DMS153 treated with DMSO at 0.1 percent for 48 hours (cell line): ENCODE data around the gene ARPC5L.
"Not testable (repeated sequence)": the region's sequence is repeated elsewhere in the genome, so short reads cannot be mapped to it uniquely, and the experiment has no call there.

ENCODE experiments used
- DNase-seq: peaks from one replicate; lab custom pipeline; 2025; ENCODE audit not compliant: unreplicated experiment; lab: John Stamatoyannopoulos, UW

ARPC5L gene

DNA sequence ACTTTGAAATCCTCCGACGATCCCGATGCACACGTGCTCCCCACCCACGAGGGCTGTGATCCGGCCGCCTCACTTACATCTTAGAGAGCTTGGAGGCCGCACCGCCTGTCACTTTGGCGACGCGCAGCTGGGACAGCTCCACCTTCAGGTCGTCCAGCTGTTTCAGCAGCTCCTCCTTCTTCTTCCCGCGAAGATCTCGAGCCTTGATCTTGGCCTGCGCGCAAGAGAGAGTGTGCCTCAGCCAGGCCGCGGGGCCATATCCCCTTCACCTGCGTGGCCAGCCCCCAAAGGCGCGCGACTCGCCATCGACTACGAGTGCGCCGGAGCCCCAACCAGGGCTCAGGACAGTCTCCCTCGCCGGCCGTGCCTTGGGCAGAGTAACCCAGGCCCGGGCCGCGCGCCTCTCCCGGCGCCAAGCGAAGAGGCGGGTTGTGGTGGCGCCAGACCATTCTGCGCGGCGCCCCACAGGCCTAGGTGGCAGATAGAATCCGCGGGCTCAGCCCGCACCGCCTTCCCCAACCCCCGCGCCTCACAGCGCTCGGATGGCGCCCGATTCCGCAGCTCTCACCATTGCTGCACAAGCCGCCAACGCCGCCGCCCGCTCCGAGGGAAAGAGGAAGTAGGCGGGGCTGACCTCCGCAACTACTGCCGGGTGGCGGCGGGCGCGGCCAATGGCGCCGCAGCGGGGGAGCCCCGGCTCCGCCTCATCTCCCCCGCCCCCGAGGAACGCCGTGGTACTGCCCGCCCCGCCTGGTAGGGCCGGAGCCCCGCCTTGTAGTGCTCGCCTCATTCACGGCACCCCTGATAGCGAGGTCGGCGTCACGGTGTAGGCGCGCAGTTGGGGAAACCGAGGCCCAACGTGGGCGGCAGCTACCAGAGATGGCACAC, at the start of gene ARPC5L, which contains the start of gene RPL35:
ARPC5L (plus strand) TSS at position 789 of the 888 bp plus-strand sequence. CDS start 7,161 bp downstream, outside the sequence.
RPL35 (minus strand) TSS at position 616 of the 888 bp plus-strand sequence; CDS start at position 571, 45 bp downstream.
- DNase-seq: peak; percentile 88

DNA sequence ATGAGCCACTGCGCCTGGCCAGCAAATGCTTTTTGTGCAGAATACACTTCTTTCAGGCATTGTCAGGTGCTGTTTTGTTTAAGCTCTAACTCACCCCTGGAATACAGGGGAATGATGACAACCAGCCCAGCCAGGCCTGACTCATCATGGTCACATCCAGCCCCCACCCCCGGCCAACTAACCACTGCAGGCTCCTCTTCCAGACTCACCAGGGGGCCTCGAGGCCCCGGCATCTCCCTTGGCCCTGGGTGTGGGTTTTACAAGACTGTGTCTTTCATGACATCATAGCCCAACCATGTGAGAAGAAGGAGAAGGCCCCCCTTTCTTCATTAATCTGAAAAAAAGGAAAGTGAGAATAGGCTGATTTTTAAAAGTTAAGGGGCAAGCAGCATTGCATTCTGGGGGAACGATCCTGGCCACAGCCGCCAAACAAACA, 49.5 kb upstream of the ARPC5L start:
- DNase-seq: no peak

DNA sequence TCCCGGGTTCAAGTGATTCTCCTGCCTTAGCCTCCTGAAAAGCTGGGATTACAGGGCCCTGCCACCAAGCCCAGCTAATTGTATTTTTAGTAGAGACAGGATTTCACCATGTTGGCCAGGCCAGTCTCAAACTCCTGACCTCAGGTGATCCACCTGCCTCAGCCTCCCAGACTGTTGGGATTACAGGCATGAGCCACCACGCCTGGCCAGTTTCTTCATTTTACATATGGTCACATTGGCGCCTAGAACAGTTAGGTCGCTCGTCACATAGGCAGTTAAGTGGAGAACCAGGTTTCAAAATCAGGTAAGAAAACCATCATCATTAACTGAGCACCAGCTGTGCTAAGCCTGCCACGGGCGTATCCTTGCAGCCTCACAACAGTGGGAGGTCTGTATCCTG, 48.9 kb upstream of the ARPC5L start:
- DNase-seq: no peak

DNA sequence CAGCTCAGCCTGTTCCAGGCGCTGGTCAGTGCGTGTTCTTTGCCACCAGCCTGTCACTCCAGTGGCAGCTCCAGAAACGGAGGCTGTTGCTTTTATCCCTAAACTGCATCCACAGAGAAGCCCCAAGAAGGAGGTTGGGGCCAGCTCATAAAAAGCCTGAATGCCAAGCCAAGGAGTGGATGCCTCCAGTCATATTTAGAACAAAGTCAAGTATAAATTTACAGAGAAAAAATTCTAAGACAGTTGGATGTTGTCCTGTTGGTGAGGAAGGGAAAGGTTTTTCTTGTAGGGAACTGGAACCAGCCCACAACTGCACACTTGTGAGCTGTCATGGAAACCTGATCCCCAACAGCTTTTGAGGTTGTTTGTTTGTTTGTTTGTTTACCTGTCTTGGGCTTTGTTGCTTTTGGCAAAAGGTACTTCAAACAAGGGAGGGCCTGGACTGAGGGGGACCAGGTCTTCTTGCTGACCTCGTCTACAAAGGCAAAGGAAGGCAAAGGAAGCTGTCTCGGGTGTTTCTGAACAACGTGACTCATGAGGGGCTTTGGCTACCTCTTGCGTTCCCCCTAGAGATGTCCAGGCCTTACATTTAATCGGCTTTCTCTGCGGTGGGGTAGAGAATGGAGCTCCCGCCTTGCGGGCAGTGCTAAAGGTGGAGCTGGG, 48.3 kb upstream of the ARPC5L start:
- DNase-seq: no peak

DNA sequence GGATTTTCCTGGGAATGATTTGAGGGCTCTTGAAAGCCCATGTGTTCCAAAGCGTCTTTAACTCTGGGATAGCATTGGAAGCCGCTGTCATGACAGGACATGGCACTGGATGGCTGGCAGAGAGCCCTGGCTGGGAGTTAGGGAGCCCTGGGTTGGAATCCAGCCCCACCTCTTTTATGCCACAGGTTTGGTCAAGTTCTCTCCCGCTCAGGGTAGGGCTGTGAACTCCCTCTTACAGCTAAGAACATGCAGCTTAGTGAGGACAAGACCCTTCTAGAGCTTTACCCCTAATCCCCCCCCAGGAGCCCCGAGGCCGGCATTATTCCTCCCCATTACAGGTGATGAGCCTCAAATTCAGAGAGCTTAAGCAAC, 47.8 kb upstream of the ARPC5L start:
- no peak for DNase-seq

DNA sequence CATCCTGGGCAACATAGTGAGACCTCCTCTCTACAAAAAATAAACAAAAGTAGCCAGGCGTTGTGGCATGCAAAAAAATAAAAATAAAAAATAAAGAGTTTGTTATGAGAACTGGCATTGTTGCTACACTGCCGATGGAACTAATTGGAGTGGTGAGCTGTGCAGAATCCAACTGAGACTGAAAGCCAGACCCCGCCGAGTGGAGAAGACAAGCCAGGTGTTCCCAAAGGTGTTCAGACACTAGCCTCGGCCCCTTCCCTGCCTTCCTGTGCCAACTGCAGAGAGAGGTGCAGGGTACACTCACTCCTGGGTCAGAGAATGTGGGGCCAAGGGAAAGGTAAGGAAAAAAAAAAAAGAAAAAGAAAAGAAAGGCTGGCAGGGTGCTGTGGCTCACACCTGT, 46.3 kb upstream of the ARPC5L start:
- no peak for DNase-seq

DNA sequence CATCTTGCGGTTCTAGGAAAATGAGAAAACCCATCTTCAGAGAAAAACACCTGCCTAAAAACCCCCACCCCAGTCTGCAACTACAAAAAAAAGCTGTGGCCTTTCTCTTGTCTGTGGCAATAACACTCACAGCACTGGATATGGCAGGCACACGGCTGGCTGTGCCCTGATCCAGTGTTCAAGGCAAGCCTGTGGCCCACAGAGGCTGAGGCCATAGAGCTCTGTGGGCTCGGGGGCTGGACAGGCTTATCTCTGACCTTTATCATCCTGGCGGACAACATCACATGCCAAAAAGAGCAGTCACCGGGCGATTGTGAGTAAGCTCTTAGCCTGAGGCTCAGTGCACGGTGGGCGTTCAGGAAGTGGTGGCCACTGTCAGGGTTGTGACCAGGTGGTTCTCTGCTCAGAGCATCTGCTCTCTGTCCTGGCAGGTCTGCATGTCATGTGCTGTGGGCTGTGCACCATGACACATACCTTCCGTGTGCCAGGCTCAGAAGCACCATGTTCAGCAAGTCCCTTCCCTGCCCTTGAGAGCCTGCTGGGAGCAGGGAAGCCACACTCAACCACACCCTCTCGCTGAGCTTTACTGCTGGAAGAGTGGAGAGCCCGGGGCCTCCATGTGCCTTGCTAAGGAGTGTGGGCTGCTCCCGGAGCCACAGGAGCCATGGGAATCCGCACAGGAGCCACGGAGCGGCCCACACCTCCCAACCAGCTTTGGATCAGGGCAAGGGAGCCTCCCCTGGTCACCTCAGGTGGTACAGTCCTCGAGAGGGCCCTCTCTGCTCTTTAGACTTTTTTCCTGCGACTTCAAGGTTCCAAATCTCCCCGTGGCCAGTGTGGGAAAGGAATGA, 43.3 kb upstream of the ARPC5L start:
- no peak for DNase-seq

DNA sequence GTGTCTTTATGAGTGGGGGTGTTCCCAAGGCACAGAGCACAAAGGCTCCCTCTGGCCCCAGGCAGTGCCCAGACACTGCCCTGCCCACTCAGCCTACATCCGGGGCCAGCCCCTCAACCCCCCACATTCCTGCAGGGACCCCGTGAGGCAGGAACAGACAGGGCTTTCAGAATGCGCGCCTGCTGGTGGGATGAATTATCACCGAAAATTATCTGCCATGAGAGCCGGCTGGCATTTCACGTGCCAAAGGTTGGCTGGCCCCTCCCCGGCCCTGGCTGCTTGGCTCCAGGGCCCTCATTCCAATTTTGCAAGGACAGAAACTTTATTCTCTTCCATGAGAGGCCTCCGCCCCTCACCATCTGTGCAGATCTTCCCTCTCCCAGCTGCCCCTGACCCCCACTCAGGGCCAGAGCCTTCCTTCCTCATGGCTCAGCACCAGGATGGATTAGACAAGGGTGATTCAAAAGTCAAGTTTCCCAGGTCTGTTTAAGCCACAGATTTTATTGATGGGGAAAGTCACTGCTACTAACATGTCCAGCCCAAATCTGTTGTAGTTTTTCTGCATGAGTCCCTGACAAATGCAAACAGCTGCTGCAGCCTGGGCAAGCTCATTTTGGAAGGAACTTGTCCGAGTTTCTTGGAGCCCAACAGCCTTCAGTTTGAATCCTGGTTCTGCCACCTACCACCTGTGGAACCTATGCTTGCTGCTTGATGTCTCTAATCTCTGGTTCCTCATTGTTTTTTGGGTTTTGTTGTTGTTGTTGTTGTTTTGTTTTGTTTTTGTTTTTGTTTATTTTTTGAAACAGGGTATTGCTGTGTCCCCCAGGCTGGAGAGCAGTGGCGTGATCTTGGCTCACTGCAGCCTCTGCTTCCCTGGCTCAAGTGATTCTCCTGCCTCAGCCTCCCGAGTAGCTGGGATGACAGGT, 41.0 kb upstream of the ARPC5L start:
- DNase-seq: no peak

DNA sequence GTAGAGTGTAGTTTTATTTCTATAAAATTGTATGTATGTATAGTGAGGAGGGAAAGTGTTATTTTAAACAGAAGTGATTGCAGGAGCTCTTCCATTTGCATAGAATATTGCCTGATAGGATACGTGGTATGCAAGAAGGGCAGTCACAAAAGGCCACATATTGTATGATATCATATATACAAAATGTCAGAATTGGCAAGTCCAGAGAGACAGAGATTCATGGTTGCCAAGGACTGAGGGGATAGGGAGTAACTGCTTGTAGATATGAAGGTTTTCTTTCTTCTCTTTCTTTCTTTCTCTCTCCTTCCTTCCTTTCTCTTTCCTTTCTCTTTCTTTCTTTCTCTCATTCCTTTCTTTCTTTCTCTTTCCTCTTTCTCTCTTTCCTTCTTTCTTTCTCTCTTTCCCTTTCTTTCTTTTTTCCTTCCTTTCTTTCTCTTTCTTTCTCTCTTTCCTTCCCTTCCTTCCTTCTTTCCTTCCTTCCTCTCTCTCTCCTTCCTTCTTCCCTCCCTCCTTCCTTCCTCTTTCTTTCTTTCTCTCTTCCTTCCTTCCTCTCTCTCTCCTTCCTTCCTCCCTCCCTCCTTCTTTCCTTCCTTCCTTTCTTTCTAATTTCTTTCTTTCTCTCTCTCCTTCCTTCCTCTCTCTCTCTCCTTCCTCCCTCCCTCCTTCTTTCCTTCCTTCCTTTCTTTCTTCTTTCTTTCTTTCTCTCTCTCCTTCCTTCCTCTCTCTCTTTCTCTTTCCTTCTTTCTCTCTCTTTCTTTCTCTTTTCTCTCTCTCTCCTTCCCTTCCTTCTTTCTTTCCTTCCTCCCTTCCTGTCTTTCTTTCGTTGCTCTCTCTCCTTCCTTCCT, 33.2 kb upstream of the ARPC5L start:
- DNase-seq: no peak

DNA sequence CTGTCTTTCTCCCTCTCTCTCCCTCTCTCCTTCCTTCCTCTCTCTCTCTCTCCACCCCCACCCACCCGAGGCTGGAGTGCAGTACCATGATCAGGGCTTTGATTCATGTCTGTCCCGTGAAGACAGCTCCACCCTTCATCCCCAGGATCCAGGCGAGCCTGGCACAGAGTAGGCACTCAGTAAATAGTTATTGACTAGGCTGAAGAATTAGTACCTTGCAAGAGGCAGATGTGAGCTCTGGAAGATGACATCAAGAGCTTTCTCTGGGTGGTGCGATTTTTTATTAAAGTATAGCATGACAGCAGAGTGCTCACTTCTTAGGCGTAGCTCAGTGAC, 32.6 kb upstream of the ARPC5L start:
- DNase-seq: no peak

DNA sequence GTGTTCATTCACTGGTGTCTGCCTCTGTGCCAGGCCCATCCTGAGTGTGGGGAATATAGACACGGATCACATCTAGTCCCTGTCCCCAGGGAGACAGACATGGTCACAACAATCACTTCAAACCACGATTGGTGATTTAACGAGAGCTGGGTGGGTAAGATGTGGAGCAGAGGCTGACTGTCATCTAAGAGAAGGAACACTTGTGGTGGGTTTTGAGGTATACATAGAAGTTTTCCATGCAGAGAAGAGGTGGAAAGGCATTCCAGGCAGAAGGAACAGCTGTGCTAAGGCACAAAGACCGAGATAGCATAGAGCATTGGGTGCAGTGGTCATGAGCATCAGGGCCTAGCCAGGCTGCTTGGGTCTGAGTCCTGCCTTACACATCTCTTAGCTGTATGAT, 31.3 kb upstream of the ARPC5L start:
- no peak for DNase-seq

DNA sequence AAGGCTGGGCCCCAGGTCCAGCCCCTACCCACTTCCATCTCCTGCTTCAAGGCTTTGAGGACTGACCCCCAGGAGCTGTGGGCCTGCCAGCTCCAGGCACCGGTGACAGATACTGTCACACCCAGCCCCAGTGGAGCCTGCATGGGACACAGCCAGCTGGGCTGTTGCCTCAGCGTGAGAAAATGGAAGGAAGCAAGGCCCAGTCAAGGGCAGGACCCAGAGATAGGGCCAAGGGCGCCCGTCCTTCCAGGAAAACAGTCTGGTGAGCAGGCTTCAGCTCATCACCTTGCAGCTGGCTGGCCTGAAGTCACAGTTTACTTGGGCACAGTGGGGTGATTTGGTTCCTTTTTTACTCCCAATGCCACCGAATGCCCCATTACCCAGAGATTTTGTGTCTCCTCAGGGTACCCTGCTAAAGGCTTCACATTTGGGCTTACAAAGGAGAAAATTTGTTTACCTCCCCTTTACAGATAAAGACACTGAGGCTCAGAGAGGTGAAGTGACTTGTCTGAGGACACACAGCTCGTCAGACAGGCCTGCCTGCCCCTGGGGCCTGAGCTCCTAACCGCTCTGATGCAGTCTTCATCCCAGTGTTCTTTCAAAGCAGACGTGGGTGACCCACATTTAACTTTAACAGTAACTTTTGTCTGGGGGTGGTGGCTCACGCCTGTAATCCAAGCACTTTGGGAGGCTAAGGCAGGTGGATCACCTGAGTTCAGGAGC, 30.1 kb upstream of the ARPC5L start:
- no peak for DNase-seq

DNA sequence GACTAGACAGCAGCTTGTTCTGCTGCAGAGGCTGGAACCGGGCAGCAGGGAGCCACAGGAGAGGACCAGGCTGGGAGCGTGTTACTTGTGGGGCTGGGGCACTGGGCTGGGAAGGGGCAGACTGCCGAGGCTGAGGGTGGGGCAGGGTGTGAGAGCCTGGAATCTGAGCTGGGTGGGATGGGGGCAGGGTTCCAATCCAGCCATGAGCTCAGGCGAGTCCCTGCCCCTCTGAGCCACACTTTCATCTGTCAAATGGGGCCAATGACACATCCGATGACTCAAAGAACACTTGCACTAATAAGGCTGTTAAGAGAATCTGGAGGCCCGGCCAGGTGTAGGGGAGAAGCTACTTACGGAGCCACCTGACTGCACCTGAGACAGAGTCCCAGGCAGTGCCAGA, 27.3 kb upstream of the ARPC5L start:
- DNase-seq: no peak

DNA sequence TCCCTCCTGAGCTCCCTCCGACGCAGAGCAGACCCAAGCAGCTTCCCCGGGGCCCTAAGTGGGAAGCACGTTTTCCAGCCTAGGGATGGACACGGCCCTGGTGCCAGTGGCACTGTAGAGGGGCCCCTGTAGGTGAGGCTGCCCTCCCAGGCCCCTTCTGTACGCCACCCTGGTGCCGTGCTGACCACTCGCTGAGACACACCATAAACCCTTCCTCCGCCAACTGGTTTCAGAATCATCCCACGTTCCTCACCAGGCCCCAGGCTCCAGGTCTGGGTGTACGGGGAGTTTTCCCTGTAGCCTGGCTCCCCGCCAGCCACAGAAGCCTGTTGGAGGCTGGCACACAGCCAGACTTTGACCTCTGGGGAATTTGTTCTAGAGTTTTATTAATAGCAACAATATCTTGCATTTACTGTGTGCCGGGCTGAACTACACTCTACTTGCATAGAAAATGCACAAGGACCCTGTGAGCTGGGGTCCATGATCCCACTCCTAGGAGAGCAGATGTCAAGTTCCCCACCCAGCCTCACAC, 26.8 kb upstream of the ARPC5L start:
- DNase-seq: peak; percentile 89

DNA sequence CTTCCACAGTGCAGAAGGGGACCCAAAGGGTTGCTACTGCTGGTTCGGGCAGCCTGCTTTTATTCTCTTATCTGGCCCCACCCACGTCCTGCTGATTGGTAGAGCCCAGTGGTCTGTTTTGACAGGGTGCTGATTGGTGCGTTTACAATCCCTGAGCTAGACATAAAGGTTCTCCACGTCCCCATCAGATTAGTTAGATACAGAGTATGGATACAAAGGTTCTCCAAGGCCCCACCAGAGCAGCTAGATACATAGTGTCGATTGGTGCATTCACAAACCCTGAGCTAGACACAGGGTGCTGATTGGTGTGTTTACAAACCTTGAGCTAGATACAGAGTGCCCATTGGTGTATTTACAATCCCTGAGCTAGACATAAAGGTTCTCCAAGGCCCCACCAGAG, 23.8 kb upstream of the ARPC5L start:
- not testable (repeated sequence) for DNase-seq

DNA sequence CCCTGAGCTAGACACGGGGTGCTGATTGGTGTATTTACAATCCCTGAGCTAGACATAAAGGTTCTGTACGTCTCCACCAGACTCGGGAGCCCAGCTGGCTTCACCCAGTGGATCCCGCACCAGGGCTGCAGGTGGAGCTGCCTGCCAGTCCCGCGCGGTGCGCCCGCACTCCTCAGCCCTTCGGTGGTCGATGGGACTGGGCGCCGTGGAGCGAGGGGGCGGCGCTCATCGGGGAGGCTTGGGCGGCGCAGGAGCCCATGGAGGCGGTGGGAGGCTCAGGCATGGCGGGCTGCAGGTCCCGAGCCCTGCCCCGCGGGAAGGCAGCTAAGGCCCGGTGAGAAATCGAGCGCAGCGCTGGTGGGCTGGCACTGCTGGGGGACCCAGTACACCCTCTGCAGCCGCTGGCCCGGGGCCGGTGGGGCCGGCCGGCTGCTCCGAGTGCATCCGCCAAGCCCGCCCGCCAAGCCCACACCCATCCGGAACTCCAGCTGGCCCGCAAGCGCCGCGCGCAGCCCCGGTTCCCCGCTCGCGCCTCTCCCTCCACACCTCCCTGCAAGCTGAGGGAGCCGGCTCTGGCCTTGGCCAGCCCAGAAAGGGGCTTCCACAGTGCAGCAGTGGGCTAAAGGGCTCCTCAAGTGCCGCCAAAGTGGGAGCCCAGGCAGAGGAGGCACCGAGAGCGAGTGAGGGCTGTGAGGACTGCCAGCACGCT, 23.2 kb upstream of the ARPC5L start:
- DNase-seq: not testable (repeated sequence)

DNA sequence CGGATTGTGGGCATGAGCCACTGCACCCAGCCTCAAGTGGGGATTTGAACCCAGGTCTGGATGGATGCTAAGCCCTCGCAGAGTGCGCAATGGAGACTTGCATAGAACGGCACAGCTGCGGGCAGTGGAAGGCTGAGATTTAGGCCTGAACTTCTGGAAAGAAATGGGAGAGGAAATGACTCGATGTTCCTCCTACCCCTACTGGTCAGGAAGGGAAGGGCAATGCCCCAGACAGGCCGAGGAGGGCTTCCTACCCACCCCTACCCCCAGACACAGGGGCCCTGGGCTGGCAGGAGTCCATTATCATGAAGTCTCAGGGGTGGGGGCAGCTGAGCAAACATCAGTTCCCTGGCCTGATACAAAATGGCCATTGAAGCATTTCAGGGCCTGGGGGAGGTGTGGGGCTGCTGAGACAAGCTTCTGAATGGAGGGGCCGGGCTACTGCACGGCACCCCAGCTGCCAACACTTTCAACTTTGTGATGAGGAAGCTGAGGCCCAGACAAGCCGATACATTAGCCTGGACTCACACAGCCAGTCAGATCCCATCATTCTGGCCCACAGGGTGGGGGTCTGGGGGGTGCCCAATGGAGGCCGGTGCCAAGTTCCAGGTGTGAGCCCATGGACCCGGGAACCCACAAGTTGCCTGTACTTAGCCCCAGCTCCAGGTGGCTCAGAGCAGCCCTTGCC, 22.2 kb upstream of the ARPC5L start:
- no peak for DNase-seq
